Activated naive CD8-positive, alpha-beta T cell treated with anti-CD3 and anti-CD28 coated beads for 36 hours (primary cell): ENCODE results near the gene PAXX. TPM values are rescaled to one million over a fixed set of nuclear protein-coding genes. Genes with fewer than 3 reads are reported as not detected.

ENCODE experiments used
- DNase-seq: peaks from one replicate; pipeline ENCODE4 v3.0.0; 2021
- H3K27ac Mint-ChIP-seq: one replicate; pipeline ENCODE4 v1.8.0; 2022; ENCODE audit warnings: mild to moderate bottlenecking, moderate library complexity, mixed read lengths
- H3K27me3 Mint-ChIP-seq: one replicate; pipeline ENCODE4 v1.8.0; 2022; ENCODE audit warnings: mild to moderate bottlenecking, mixed read lengths
- H3K36me3 Mint-ChIP-seq: one replicate; pipeline ENCODE4 v1.8.0; 2021; ENCODE audit warnings: mild to moderate bottlenecking, mixed read lengths
- H3K4me1 Mint-ChIP-seq: one replicate; pipeline ENCODE4 v1.8.0; 2021; ENCODE audit warnings: mixed read lengths
- H3K4me3 Mint-ChIP-seq: one replicate; pipeline ENCODE4 v1.8.0; 2022; ENCODE audit warnings: mild to moderate bottlenecking, moderate library complexity, mixed read lengths
- H3K9me3 Mint-ChIP-seq: one replicate; pipeline ENCODE4 v1.8.0; 2022; ENCODE audit warnings: mixed read lengths
- total RNA-seq, 2 experiments: library from RNA; stranded (reverse); gene quantifications; one replicate each; pipeline ENCODE4 v1.2.3, GENCODE V29; 2021

PAXX gene
- total RNA-seq, 2 experiments from 2014 or later = 57.2 to 60.1 TPM

DNA sequence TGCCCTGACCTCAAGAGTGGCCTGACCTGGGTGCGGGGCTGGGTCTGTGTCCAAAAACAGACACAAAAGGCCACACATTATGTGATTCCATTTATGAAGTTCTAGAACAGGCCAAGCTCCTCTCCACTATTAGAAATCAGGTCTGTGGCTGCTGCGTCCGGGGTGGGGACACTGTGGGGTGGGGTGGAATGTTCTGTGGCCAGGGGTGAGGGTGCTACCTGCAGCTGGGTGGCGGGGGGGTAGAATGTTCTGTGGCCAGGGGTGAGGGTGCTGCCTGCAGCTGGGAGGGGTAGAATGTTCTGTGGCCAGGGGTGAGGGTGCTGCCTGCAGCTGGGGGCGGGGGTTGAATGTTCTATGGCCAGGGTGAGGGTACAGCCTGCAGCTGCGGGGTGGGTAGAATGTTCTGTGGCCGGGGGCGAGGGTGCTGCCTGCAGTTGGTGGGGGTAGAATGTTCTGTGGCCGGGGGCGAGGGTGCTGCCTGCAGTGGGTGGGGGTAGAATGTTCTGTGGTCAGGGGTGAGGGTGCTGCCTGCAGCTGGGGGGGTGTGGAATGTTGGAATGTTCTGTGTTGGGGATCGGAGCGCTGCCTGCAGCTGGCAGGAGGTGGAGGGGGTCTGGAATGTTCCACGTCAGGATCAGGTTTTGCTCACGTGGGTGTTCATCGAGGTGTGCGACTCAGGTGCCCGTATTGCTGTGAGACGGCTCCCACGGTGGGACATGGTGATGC lies 31.8 kb upstream of the PAXX start:
- Mint-ChIP-seq H3K27me3 (no peaks in the 10 kb centered on the region), H3K27ac (no peak overlapping the region), H3K4me3 (no peak overlapping the region)

DNA sequence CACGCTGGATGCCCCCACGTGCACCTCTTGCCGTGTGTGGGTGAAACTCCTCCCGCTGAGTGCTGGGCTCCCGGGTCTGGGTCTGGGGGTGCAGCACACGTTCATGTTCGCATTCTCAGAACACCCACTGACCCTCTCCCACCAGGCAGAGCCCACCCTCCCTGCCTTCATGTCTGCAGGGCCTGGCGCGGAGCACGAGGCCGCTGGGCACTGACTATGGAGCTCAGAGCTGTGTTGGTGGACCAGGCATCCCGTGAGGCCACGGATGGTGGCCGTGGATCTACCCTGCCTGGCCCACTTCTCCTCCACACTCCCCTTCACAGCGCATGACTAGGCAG lies 31.3 kb upstream of the PAXX start:
- no peaks in the 10 kb centered on the region for H3K27me3 Mint-ChIP-seq
- H3K4me3 Mint-ChIP-seq = no peak overlapping the region
- DNase-seq = no peak
- H3K27ac Mint-ChIP-seq = no peak overlapping the region
- H3K36me3 Mint-ChIP-seq = peaks cover 3% of the 10 kb centered on the region
- no peaks in the 10 kb centered on the region for H3K9me3 Mint-ChIP-seq
- H3K4me1 Mint-ChIP-seq = peaks cover 9% of the 10 kb centered on the region

More for the DNA sequence above, 31.8 kb upstream of the PAXX start:
- DNase-seq = no peak
- H3K4me1 Mint-ChIP-seq = peaks cover 5% of the 10 kb centered on the region
- H3K36me3 Mint-ChIP-seq = peaks cover 3% of the 10 kb centered on the region
- H3K9me3 Mint-ChIP-seq = no peaks in the 10 kb centered on the region

DNA sequence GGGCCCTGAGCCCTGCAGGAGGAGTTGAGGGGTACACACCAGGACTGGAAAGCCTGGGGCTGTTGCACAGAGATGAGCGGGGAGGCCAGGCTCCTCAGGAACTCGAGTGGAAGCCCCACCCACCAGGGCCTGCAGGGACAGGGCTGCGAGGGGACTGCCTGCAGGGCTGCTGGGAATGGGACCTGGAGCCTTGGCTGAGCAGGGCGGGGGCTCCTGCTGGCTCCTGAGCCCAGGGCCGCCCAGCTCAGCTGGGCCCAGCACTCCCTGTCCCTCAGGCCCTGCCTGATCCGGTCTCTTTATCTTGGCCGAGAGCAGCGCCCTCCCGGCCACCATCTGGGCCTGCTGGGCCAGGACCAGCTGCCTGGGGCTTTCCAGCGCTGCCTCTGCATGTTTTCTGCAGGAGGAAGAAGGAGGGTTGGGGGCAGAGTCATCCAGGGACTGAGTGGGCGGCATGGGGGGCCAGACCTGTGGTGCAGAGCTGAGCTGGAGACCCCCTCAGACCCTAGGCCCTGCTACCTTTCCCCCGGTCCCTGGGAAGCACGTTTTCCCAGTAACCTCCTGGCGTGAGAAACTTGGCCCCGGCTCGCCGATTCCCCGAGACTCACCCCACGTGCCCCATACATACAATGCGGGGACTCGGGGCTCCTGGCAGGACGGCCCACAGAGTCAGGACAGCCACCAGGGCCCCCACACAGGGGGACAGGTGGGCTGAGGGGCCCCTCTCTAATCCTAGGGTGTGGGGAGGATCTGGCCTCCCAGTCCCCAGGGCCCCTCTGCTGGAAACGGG lies 30.8 kb upstream of the PAXX start:
- Mint-ChIP-seq H3K36me3 (peaks cover 2% of the 10 kb centered on the region), H3K4me1 (peaks cover 15% of the 10 kb centered on the region), H3K4me3 (no peak overlapping the region), H3K27me3 (no peaks in the 10 kb centered on the region), H3K27ac (no peak overlapping the region), H3K9me3 (no peaks in the 10 kb centered on the region)
- DNase-seq = no peak

GRCh38 chr9:136962163-136962562 lies 30.1 kb upstream of the PAXX start:
- no peak for DNase-seq
- H3K4me1 Mint-ChIP-seq = peaks cover 15% of the 10 kb centered on the region
- no peaks in the 10 kb centered on the region for H3K9me3 Mint-ChIP-seq
- H3K4me3 Mint-ChIP-seq = no peak overlapping the region
- no peaks in the 10 kb centered on the region for H3K27me3 Mint-ChIP-seq
- H3K27ac Mint-ChIP-seq = no peak overlapping the region
- H3K36me3 Mint-ChIP-seq = no peaks in the 10 kb centered on the region

- DNase-seq = no peak
- no peaks in the 10 kb centered on the region for H3K9me3 Mint-ChIP-seq
- no peaks in the 10 kb centered on the region for H3K27me3 Mint-ChIP-seq
- peaks cover 15% of the 10 kb centered on the region for H3K4me1 Mint-ChIP-seq
- H3K4me3 Mint-ChIP-seq = no peak overlapping the region
- H3K36me3 Mint-ChIP-seq = no peaks in the 10 kb centered on the region
- H3K27ac Mint-ChIP-seq = no peak overlapping the region
Measured at GRCh38 chr9:136962701-136963248, 29.4 kb upstream of the PAXX start.

DNA sequence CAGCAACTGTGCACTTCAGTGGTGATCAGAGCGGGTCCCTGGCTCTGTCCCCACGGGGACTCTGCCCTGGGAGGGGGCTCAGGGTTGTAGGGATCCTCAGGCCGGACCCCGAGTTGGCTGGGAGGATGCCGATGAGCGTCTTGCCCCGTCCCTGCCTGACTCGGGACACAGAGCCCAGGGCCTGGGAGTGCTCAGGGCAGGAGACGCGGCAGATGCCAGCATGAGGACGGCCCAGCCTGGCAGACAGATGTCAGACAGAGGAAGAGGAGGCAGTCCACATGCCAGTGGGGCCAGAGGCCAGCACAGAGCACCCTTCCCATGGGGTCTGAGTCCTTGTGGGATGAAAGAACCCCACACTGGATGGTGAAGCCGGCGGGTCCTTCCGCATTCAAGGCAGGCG lies 28.9 kb upstream of the PAXX start:
- Mint-ChIP-seq H3K27me3 (no peaks in the 10 kb centered on the region), H3K9me3 (no peaks in the 10 kb centered on the region), H3K4me3 (no peak overlapping the region), H3K4me1 (peaks cover 15% of the 10 kb centered on the region), H3K27ac (no peak overlapping the region), H3K36me3 (no peaks in the 10 kb centered on the region)
- DNase-seq = no peak

DNA sequence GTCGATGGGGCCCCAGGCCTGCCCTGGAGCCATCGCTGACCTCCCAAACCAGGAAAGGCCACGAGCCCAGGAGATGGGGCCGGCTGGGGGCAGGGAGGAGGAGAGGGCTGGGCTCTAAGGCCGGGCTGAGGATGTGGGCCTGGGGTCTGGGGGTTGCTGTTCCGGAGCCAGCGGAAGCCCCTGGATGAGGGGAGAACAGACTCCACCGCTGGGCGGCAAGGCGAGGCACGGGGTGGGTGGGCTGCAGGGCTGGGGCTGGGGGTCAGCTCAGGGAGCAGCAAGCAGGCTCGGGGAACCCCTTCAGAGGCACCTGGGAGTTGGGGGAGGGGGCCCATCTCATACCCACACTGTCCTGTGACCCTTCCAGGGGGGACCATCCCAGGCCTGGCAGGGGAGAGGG lies 28.5 kb upstream of the PAXX start:
- Mint-ChIP-seq H3K9me3 (no peaks in the 10 kb centered on the region), H3K4me3 (no peak overlapping the region), H3K36me3 (no peaks in the 10 kb centered on the region), H3K4me1 (peaks cover 15% of the 10 kb centered on the region), H3K27ac (no peak overlapping the region), H3K27me3 (no peaks in the 10 kb centered on the region)
- DNase-seq = no peak

GRCh38 chr9:136964171-136964689 lies 28.0 kb upstream of the PAXX start:
- Mint-ChIP-seq H3K27me3 (no peaks in the 10 kb centered on the region), H3K4me3 (no peak overlapping the region), H3K9me3 (no peaks in the 10 kb centered on the region), H3K36me3 (no peaks in the 10 kb centered on the region), H3K4me1 (peaks cover 15% of the 10 kb centered on the region), H3K27ac (no peak overlapping the region)
- no peak for DNase-seq

DNA sequence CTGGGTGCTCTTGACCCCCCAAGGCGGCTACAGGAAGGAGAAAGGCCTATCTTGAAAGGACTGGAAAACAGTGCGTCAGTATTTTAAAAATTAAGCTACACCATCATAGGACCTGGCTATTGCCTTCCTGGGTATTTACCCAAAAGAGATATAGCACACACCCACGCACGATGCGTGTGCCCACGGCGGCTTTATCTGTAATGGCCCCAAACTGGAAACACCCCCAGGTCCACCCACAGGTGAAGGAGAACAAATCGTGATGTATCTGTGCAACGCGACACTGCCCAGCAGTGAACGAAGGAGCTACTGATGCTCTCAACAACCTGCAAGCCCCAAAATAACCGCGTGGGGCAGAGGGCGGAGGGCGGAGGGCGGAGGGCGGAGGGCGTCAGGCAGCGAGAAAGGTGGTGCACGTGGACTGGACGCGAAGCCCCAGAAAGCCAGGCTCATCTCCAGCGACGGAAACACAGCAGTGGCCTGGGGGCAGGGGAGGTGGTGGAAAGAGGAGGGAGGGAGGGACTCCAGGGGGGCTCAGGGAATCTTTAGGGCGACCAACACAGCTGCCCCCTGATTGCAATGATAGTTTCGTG lies 27.3 kb upstream of the PAXX start:
- no peaks in the 10 kb centered on the region for H3K27me3 Mint-ChIP-seq
- H3K36me3 Mint-ChIP-seq = no peaks in the 10 kb centered on the region
- peaks cover 14% of the 10 kb centered on the region for H3K4me1 Mint-ChIP-seq
- no peak overlapping the region for H3K4me3 Mint-ChIP-seq
- H3K27ac Mint-ChIP-seq = no peak overlapping the region
- DNase-seq = no peak
- no peaks in the 10 kb centered on the region for H3K9me3 Mint-ChIP-seq

- no peaks in the 10 kb centered on the region for H3K36me3 Mint-ChIP-seq
- peaks cover 10% of the 10 kb centered on the region for H3K4me1 Mint-ChIP-seq
- no peaks in the 10 kb centered on the region for H3K27me3 Mint-ChIP-seq
- H3K4me3 Mint-ChIP-seq = peak overlapping the region; percentile 55
- H3K27ac Mint-ChIP-seq = peak overlapping the region; percentile 28
- no peaks in the 10 kb centered on the region for H3K9me3 Mint-ChIP-seq
- DNase-seq = no peak
Measured at GRCh38 chr9:136965771-136966484, 26.3 kb upstream of the PAXX start.

GRCh38 chr9:136968333-136969127 lies 23.7 kb upstream of the PAXX start:
- Mint-ChIP-seq H3K9me3 (no peaks in the 10 kb centered on the region), H3K4me3 (no peak overlapping the region), H3K27ac (no peak overlapping the region), H3K36me3 (no peaks in the 10 kb centered on the region), H3K27me3 (no peaks in the 10 kb centered on the region), H3K4me1 (peaks cover 10% of the 10 kb centered on the region)
- DNase-seq = no peak

GRCh38 chr9:136969150-136969549 lies 23.1 kb upstream of the PAXX start:
- Mint-ChIP-seq H3K27me3 (no peaks in the 10 kb centered on the region), H3K36me3 (no peaks in the 10 kb centered on the region), H3K9me3 (no peaks in the 10 kb centered on the region), H3K4me3 (no peak overlapping the region), H3K4me1 (peaks cover 10% of the 10 kb centered on the region), H3K27ac (no peak overlapping the region)
- no peak for DNase-seq

- Mint-ChIP-seq H3K36me3 (no peaks in the 10 kb centered on the region), H3K4me1 (peaks cover 10% of the 10 kb centered on the region), H3K9me3 (no peaks in the 10 kb centered on the region), H3K27me3 (no peaks in the 10 kb centered on the region), H3K4me3 (no peak overlapping the region), H3K27ac (no peak overlapping the region)
- DNase-seq = no peak
Measured at GRCh38 chr9:136969774-136970173, 22.4 kb upstream of the PAXX start.

DNA sequence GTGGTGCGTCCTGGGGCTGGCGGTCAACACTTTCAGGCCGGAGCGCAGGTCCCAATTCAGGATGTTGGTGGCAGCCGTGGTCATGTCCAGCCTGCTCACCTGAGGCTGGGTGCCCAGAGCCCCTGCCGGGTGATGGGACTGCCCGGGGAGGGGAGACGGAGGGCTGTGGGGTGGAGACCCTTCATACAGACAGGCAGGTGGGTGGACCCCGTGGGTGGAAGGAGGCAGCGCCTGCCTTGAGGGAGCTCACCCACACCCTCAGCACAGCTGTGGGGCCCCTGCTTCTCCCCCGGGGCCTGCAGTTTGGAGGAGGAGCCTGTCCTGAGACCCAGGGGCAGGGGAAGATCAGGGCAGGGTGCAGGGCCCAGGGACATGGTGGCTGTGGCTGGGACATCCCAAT lies 21.9 kb upstream of the PAXX start:
- Mint-ChIP-seq H3K36me3 (no peaks in the 10 kb centered on the region), H3K27me3 (no peaks in the 10 kb centered on the region), H3K4me1 (peaks cover 13% of the 10 kb centered on the region), H3K27ac (no peak overlapping the region), H3K4me3 (no peak overlapping the region), H3K9me3 (no peaks in the 10 kb centered on the region)
- DNase-seq = no peak
